Measurements from ENCODE around the gene UBE2M. TPM values are rescaled to one million over a fixed set of nuclear protein-coding genes. Genes with fewer than 3 reads are reported as not detected.

The UBE2M gene
- total RNA-seq, 4 donors from 2014 or later = 16.3 to 31.8 (median 20.6) TPM

- TF ChIP-seq CTCF (IDR thresholded peaks at IDR 0.05; ENCODE audit: low read depth) = no peak
Measured at GRCh38 chr19:58571575-58571947, 13.2 kb upstream of the UBE2M start.

- no peak for TF ChIP-seq CTCF (IDR thresholded peaks at IDR 0.05; ENCODE audit: low read depth)
Measured at GRCh38 chr19:58570770-58571574, 12.6 kb upstream of the UBE2M start.

GRCh38 chr19:58569943-58570670 is 11.7 kb upstream of the UBE2M start:
- TF ChIP-seq CTCF (IDR thresholded peaks at IDR 0.05; ENCODE audit: low read depth) = no peak

GRCh38 chr19:58569191-58569942 is 11.0 kb upstream of the UBE2M start:
- no peak for TF ChIP-seq CTCF (IDR thresholded peaks at IDR 0.05; ENCODE audit: low read depth)

- no peak for TF ChIP-seq CTCF (IDR thresholded peaks at IDR 0.05; ENCODE audit: low read depth)
Measured at GRCh38 chr19:58568453-58569130, 10.2 kb upstream of the UBE2M start.

GRCh38 chr19:58566989-58567388 is 8.6 kb upstream of the UBE2M start:
- TF ChIP-seq CTCF (IDR thresholded peaks at IDR 0.05; ENCODE audit: low read depth) = no peak
